SU-DHL-6 (cell line): Measurements from ENCODE around the gene CNPY1.

Experiments used
- EZH2phosphoT487 ChIP-seq: fragments of 200-600 bp; sonication (generic), shearing (Covaris generic); conservative IDR thresholded peaks from 2 replicates; pipeline ENCODE4 v1.6.1; 2018; ENCODE audit warnings: mild to moderate bottlenecking, antibody characterized with exemption, low read length, moderate library complexity, mixed read lengths
- TF ChIP-seq, protein P1 (sequence below): fragments of 200-600 bp; sonication (generic); IDR thresholded peaks from one replicate; pipeline ENCODE4 v1.5.1; 2017; ENCODE audit warnings: antibody characterized with exemption, mild to moderate bottlenecking, low read length, moderate library complexity; ENCODE audit not compliant: insufficient read depth, poor library complexity, severe bottlenecking

DNA sequence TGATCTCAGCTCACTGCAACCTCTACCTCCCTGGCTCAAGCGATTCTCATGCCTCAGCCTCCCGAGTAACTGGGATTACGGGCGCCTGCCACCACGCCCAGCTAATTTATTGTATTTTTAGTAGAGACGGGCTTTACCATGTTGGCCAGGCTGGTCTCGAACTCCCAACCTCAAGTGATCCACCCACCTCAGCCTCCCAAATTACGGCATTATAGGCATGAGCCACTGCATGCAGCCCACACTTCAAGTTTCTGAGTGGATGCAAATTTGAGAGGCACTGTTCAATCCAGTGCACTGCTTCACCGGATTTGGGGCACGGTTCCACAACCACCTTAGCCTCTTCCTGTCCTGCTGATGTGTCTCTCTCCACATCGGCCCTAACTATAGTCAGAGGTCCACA lies 16.5 kb downstream of the CNPY1 start:
- TF ChIP-seq, protein P1, sequence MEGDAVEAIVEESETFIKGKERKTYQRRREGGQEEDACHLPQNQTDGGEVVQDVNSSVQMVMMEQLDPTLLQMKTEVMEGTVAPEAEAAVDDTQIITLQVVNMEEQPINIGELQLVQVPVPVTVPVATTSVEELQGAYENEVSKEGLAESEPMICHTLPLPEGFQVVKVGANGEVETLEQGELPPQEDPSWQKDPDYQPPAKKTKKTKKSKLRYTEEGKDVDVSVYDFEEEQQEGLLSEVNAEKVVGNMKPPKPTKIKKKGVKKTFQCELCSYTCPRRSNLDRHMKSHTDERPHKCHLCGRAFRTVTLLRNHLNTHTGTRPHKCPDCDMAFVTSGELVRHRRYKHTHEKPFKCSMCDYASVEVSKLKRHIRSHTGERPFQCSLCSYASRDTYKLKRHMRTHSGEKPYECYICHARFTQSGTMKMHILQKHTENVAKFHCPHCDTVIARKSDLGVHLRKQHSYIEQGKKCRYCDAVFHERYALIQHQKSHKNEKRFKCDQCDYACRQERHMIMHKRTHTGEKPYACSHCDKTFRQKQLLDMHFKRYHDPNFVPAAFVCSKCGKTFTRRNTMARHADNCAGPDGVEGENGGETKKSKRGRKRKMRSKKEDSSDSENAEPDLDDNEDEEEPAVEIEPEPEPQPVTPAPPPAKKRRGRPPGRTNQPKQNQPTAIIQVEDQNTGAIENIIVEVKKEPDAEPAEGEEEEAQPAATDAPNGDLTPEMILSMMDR, result no peak
- no peak for TF ChIP-seq EZH2phosphoT487
